ENCODE data around the gene WDR41.

The WDR41 gene

DNA sequence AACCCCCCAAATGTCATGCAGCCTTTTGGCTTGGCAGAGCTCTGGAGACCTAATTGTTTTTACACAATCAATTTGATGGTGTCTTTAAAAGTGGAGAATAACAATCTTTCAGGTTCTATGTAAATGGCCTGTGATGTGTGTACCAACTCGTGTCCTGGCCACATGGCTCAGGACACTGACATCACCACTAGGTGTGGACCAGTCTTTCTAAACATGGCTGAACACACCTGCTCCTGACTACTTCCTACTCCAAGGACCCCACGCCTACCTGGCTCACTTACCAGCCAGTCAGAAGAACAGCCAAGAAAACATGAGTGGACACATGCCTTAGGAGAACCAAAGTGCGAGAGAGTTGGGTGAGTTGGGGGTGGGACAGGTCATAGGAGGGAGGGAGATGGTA is 71.2 kb downstream of the WDR41 start:
- TF ChIP-seq, protein P1, sequence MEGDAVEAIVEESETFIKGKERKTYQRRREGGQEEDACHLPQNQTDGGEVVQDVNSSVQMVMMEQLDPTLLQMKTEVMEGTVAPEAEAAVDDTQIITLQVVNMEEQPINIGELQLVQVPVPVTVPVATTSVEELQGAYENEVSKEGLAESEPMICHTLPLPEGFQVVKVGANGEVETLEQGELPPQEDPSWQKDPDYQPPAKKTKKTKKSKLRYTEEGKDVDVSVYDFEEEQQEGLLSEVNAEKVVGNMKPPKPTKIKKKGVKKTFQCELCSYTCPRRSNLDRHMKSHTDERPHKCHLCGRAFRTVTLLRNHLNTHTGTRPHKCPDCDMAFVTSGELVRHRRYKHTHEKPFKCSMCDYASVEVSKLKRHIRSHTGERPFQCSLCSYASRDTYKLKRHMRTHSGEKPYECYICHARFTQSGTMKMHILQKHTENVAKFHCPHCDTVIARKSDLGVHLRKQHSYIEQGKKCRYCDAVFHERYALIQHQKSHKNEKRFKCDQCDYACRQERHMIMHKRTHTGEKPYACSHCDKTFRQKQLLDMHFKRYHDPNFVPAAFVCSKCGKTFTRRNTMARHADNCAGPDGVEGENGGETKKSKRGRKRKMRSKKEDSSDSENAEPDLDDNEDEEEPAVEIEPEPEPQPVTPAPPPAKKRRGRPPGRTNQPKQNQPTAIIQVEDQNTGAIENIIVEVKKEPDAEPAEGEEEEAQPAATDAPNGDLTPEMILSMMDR (IDR thresholded peaks at IDR 0.05): no peak
- TF ChIP-seq ZFX (IDR thresholded peaks at IDR 0.05; ENCODE audit: borderline replicate concordance): no peak
- H3K27ac ChIP-seq: no peak overlapping the region

DNA sequence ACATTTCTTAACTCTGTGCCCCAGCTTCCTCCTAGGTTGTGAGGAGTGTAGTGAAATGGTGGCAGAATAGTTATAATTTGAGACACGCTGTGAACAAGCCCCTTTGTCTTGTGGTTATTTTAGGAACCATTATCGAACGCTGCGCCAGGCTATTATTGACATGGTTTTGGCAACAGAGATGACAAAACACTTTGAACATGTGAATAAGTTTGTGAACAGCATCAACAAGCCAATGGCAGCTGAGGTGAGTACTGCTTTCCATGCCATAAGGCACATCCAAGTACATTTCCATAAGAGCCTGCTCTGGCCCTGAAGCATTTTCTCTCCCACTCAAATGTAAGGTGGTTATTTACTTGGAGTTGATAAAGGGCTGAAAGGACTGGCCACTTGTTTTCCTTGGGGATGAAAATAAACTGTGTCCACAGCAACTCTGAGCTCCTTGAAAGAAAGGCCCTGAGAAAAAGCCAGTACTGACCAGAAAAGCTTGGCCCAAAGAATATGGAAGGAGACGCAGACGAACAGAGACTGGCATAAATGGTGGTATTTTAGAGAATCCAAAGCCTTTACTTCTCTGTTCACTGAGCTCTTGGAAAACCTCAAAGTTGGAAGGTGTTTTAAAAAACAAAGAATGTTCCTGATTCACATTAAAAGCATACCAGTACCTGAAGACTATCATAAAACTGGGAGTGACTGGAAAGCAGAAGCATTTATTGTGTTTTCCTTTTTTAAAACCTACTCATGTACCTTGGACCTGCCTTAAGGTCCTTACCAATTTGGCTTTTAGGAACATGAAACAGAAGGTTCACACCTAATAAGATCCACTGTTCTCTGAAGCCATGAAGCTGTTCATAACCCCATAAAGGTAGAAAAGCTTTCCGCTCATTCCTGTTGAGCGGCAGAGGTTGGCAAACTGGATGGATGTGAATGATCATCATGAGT is 72.2 kb downstream of the WDR41 start:
- TF ChIP-seq, protein P1 (IDR thresholded peaks at IDR 0.05): no peak
- TF ChIP-seq ZFX (IDR thresholded peaks at IDR 0.05; ENCODE audit: borderline replicate concordance): no peak
- no peak overlapping the region for H3K27ac ChIP-seq

DNA sequence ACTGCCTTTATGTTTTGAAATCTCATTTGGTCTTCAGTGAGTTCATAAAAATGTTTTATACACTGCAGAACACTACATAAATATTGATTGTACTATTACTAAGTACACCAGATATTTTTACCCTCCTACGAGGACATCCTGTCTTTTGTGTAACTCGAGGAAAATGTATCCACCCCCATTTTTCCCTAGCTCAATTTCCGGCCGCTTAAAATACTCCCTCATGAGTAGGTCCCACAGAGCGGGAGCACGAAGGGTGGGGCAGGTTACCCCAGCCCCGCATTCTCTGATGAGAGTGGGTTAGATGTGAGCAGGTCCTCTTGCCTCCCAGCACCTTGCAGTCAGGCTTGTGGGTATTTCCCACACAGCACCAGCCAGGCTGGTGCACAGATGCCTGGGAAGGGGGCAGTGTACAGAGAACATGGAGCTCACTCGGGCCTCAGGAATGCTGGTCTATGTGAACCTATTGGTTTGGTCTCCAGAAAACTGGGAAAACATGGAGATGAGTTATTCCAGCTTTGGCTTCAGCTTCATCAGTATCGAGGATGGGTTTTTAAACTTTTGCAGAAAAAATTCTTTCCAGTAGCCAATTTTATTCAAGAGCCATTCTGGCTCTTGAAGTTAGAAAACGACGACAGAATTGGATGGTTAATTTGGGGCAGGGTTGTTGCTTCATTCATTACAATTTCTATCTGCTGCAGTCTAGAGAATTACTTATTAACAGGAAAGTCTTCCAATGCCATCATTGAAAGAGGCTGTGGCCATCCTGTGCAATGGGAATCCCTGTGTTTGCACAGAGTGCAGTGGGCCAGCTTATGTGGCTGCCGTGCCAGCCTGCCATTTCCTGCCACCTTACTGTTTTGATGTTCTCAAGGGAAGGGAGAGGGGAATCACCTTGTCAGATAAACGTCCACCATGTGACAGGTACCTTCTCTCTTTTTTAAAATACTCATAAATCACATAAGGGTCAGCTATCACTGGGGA is 73.2 kb downstream of the WDR41 start:
- TF ChIP-seq ZFX (IDR thresholded peaks at IDR 0.05; ENCODE audit: borderline replicate concordance): no peak
- TF ChIP-seq, protein P1 (IDR thresholded peaks at IDR 0.05): no peak
- H3K27ac ChIP-seq: no peak overlapping the region

DNA sequence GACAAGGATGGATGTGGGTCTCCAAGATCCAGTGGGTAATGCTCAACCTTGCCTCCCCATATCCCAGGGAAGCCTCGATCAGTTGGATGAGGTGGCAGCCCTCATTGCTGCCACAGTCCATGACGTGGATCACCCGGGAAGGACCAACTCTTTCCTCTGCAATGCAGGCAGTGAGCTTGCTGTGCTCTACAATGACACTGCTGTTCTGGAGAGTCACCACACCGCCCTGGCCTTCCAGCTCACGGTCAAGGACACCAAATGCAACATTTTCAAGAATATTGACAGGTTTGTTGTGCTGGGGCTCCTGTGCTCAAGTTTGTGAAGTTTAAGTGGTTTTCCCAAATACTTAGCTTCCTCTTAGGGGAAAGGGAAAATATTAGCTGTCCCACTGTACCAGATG is 74.0 kb downstream of the WDR41 start:
- H3K27ac ChIP-seq: no peak overlapping the region
- TF ChIP-seq, protein P1 (IDR thresholded peaks at IDR 0.05): no peak
- no peak for TF ChIP-seq ZFX (IDR thresholded peaks at IDR 0.05; ENCODE audit: borderline replicate concordance)

DNA sequence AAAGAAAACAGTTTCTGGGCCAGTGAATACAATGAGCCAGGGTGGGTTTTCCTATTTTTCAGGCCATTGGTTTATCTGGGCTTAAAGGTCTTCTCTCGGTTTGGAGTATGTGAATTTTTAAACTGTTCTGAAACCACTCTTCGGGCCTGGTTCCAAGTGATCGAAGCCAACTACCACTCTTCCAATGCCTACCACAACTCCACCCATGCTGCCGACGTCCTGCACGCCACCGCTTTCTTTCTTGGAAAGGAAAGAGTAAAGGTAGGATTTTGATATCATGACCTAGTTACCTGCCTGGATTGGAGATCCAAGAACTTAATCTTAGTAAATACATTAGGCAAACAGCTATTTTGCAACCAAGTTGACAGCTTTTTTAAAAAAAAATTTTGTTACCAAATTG is 79.1 kb downstream of the WDR41 start:
- TF ChIP-seq, protein P1 (IDR thresholded peaks at IDR 0.05): no peak
- no peak for TF ChIP-seq ZFX (IDR thresholded peaks at IDR 0.05; ENCODE audit: borderline replicate concordance)
- H3K27ac ChIP-seq: no peak overlapping the region

DNA sequence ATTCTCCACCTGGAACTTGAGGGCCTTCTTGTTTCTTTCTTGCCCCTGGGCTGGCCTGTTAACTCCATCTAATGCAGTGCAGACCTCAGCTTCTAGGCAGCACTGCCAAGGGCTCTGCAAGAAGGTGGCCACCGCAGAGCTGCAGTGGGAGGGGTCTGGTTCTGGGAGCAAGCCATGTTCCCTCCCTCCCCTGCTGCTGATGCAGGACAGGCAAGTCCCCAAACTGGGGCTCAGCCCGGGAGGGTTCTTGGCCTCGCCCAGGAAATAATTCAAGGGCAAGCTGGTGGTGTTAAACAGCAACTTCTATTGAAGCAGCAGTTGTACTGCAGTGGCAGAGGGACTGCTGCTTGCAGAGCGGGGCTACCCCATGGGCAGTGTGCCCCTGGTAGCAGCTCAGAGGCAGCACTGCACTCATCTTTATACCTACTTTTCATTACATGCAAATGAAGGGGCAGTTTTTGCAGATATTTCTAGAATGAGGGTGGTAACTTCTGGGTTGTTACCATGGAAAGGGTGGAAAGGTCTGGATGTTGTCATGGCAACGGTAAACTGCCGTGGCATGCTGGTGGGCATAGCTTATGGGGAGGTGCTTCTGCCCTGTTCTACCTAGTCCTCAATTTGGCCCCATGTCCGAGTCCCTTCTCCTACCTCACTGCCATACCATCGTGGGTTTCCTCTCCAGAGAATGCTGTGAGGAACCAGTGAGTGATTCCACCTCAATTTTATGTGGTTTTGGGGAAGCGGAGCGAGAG is 82.1 kb downstream of the WDR41 start:
- TF ChIP-seq ZFX (IDR thresholded peaks at IDR 0.05; ENCODE audit: borderline replicate concordance): no peak
- TF ChIP-seq, protein P1 (IDR thresholded peaks at IDR 0.05): no peak
- no peak overlapping the region for H3K27ac ChIP-seq

Data from 22Rv1 (cell line).